ENCODE data around the gene GFRA3. TPM values are rescaled to one million over a fixed set of nuclear protein-coding genes. Genes with fewer than 3 reads are reported as not detected.

Gene GFRA3
- total RNA-seq, 1 donor from 2014 or later, result not detected

DNA sequence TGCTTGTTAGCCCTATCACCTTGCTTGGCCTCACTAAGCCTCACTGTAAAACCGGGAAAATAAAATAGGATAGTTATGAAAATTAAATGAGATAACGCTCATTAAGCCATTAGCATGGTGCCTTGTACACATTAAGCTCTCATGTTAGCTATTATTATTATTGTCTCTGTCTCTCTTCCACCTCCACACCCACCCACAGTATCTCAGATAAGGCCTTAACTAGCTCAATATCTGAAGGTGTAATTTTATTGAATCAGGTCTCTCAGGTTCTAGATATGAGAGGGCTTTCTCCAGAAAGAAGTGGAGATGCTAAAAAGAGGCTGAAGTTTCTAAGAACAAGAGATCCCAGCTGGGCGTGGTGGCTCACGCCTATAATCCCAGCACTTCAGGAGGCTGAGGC lies 27.6 kb downstream of the GFRA3 start:
- H3K4me3 Mint-ChIP-seq, result no peak overlapping the region
- no peaks in the 10 kb centered on the region for H3K9me3 Mint-ChIP-seq
- H3K27me3 ChIP-seq, result peaks cover 19% of the 10 kb centered on the region

DNA sequence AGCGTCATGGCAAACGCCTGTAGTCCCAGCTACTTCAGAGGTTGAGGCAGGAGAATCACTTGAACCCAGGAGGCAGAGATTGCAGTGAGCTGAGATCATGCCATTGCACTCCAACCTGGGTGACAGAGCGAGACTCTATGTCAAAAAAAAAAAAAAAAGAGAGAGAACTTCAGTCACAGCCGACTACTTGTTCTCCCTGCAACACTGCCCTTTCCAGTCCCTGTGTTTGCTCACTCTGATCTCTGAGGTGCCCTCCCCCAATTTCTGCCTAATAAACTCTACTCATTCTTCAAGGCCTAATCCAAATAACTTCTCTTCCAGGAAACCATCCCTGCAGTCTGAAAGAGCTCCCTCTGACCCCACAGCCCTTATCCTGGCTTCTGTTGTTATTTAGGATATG lies 28.1 kb downstream of the GFRA3 start:
- Mint-ChIP-seq H3K36me3 (no peaks in the 10 kb centered on the region), H3K9me3 (no peaks in the 10 kb centered on the region), H3K27me3 (ENCODE audit: insufficient read depth, low read depth) (peaks cover 14% of the 10 kb centered on the region), H3K27ac (peak overlapping the region; percentile 88), H3K4me1 (peaks cover 33% of the 10 kb centered on the region), H3K4me3 (peak overlapping the region; percentile 37)
- H3K79me2 ChIP-seq (ENCODE audit: low read depth), result no peaks in the 10 kb centered on the region
- H3F3A ChIP-seq (ENCODE audit: low read depth), result peaks cover 25% of the 10 kb centered on the region
- no peak overlapping the region for H3K4me2 ChIP-seq
- peaks cover 24% of the 10 kb centered on the region for H3K27me3 ChIP-seq
- no peaks in the 10 kb centered on the region for H3K9me3 ChIP-seq (ENCODE audit: low read depth)
- H3K27ac ChIP-seq, result no peak overlapping the region
- no peaks in the 10 kb centered on the region for H4K20me1 ChIP-seq (ENCODE audit: low read depth)
- DNase-seq (ENCODE audit: low spot score), result no peak
- peaks cover 32% of the 10 kb centered on the region for H3K4me1 ChIP-seq
- no peak overlapping the region for H2AFZ ChIP-seq (replicated peaks)
- H3K9ac ChIP-seq, result no peak overlapping the region
- H3K4me3 ChIP-seq, result no peak overlapping the region
- TF ChIP-seq, protein P1, sequence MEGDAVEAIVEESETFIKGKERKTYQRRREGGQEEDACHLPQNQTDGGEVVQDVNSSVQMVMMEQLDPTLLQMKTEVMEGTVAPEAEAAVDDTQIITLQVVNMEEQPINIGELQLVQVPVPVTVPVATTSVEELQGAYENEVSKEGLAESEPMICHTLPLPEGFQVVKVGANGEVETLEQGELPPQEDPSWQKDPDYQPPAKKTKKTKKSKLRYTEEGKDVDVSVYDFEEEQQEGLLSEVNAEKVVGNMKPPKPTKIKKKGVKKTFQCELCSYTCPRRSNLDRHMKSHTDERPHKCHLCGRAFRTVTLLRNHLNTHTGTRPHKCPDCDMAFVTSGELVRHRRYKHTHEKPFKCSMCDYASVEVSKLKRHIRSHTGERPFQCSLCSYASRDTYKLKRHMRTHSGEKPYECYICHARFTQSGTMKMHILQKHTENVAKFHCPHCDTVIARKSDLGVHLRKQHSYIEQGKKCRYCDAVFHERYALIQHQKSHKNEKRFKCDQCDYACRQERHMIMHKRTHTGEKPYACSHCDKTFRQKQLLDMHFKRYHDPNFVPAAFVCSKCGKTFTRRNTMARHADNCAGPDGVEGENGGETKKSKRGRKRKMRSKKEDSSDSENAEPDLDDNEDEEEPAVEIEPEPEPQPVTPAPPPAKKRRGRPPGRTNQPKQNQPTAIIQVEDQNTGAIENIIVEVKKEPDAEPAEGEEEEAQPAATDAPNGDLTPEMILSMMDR (IDR thresholded peaks at IDR 0.05), result no peak
- no peak for TF ChIP-seq EZH2phosphoT487 (IDR thresholded peaks at IDR 0.05)
- TF ChIP-seq EZH2 (IDR thresholded peaks at IDR 0.05), result no peak
- no peaks in the 10 kb centered on the region for H3K36me3 ChIP-seq

More for the DNA sequence above, 27.6 kb downstream of the GFRA3 start:
- Histone ChIP-seq H4K20me1 (ENCODE audit: low read depth) (no peaks in the 10 kb centered on the region), H3K4me1 (peaks cover 32% of the 10 kb centered on the region), H3K9ac (no peak overlapping the region), H3K27ac (no peak overlapping the region), H3K4me2 (no peak overlapping the region), H3K36me3 (no peaks in the 10 kb centered on the region), H3K9me3 (ENCODE audit: low read depth) (no peaks in the 10 kb centered on the region), H2AFZ (replicated peaks) (no peak overlapping the region), H3F3A (ENCODE audit: low read depth) (peaks cover 25% of the 10 kb centered on the region), H3K4me3 (no peak overlapping the region), H3K79me2 (ENCODE audit: low read depth) (no peaks in the 10 kb centered on the region)
- Mint-ChIP-seq H3K27ac (peak overlapping the region; percentile 88), H3K4me1 (peaks cover 31% of the 10 kb centered on the region), H3K27me3 (ENCODE audit: insufficient read depth, low read depth) (peaks cover 11% of the 10 kb centered on the region), H3K36me3 (no peaks in the 10 kb centered on the region)
- DNase-seq (ENCODE audit: low spot score), result no peak
- TF ChIP-seq EZH2 (IDR thresholded peaks at IDR 0.05), result no peak
- TF ChIP-seq EZH2phosphoT487 (IDR thresholded peaks at IDR 0.05), result no peak
- TF ChIP-seq, protein P1 (IDR thresholded peaks at IDR 0.05), result no peak

DNA sequence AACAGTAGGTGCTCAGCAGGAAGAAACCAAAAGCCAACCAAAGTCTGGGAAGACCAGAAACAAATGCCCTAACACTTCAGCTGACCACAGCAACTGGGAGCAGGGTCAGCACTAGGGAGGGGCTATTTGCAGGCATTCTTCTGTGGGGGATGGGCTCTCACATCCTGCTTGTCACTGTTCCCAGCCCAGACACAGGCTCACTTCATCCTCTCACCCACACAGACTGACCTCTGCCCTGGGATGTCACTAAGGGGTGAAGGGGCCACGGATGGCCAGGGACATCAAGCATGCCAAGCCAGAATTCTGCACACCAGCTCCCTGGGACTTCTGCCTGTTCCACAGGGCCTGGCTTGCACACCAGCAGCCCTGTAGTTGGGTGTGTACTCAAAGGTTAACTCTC lies 28.7 kb downstream of the GFRA3 start:
- no peak overlapping the region for H3K27ac ChIP-seq
- TF ChIP-seq EZH2 (IDR thresholded peaks at IDR 0.05), result no peak
- TF ChIP-seq, protein P1 (IDR thresholded peaks at IDR 0.05), result no peak
- no peak for TF ChIP-seq EZH2phosphoT487 (IDR thresholded peaks at IDR 0.05)
- H2AFZ ChIP-seq (replicated peaks), result no peak overlapping the region
- peaks cover 32% of the 10 kb centered on the region for H3K4me1 ChIP-seq
- H3K9me3 ChIP-seq (ENCODE audit: low read depth), result no peaks in the 10 kb centered on the region
- no peaks in the 10 kb centered on the region for H3K36me3 ChIP-seq
- peak overlapping the region; percentile 63 for H3K4me2 ChIP-seq
- H3K27me3 ChIP-seq, result peaks cover 30% of the 10 kb centered on the region
- peak; percentile 76 for DNase-seq (ENCODE audit: low spot score)
- H3K4me1 Mint-ChIP-seq, result peaks cover 36% of the 10 kb centered on the region
- peaks cover 20% of the 10 kb centered on the region for H3K27me3 Mint-ChIP-seq (ENCODE audit: insufficient read depth, low read depth)
- no peaks in the 10 kb centered on the region for H3K79me2 ChIP-seq (ENCODE audit: low read depth)
- H3K9ac ChIP-seq, result no peak overlapping the region
- peaks cover 25% of the 10 kb centered on the region for H3F3A ChIP-seq (ENCODE audit: low read depth)
- H3K4me3 Mint-ChIP-seq, result no peak overlapping the region
- H3K27ac Mint-ChIP-seq, result peak overlapping the region; percentile 57
- no peaks in the 10 kb centered on the region for H3K9me3 Mint-ChIP-seq
- no peaks in the 10 kb centered on the region for H4K20me1 ChIP-seq (ENCODE audit: low read depth)
- no peak overlapping the region for H3K4me3 ChIP-seq
- no peaks in the 10 kb centered on the region for H3K36me3 Mint-ChIP-seq
